ENCODE results near the gene TMEM263. TPM values are rescaled to one million over a fixed set of nuclear protein-coding genes. Genes with fewer than 3 reads are reported as not detected.

Gene TMEM263
- total and polyA plus RNA-seq, 2 donors (not counting 3 experiments of a cell fraction or from before 2014, with no cell fraction given): 22.5 to 72.5 TPM

DNA sequence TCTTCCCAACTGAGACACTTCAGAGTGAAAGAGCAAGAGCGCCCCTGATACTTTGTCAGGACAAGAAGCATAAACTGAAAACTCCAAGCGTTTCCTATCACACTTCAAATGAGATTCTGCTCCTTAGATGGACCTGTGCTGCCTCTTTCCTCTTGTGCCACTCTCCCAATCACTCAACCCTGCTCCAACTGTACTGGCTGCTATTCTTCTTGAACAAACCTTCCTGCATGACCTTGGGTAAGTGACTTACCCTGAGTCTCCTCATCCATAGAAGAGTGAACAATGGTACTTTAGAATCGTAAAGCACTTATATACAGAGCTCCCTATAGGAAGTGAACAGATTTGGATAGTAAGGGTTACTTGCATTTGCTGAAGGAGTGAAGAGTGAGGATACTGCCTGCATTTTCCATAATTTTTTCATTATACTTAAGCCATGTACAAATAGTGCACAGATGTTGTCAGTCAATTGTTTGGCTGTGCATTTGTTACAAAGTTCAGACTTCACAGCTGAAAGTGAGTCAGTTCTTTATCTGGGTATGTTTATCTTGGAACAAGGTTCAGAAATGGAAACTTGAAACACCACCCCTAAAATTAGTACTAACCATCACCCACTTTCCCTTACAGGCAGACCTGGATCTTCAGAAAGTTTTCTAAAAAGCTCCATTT lies 20.4 kb downstream of the TMEM263 start:
- ChIA-PET POLR2A (interaction anchor here (1.1 to 1.2 kb wide), 2 partner anchors 11 to 20 kb away, joined by 3 to 10 read pairs; partner anchors contain the start of genes MTERF2 and TMEM263), CTCF (interaction anchor here (3.1 kb wide), 1 partner anchor 20 kb away, joined by 10 read pairs; the partner anchor contains the start of gene TMEM263)
- no peak for FAIRE-seq
- peak; percentile 82 for DNase-seq (ENCODE audit: low read depth, low spot score)
- intact Hi-C loops (cut with micrococcal nuclease) (no loop called here), dilution Hi-C loops (cut with MboI; ENCODE audit: extremely low pct_ligation_motif_present, low sequenced_read_pairs) (no loop called here)
- H4K20me1 ChIP-seq (replicated peaks; ENCODE audit: control insufficient read depth, extremely low read depth, insufficient read depth, low read length): peaks cover 8% of the 10 kb centered on the region
- H3K4me1 ChIP-seq (ENCODE audit: control insufficient read depth, extremely low read depth, insufficient read depth, low read length): peaks cover 24% of the 10 kb centered on the region
- peaks cover 2 to 11% of the 10 kb centered on the region in 2 experiments for H3K36me3 ChIP-seq (ENCODE audit: control insufficient read depth in 2 of 2, extremely low read depth in 1 of 2, insufficient read depth in 2 of 2, low read length in 2 of 2)
- peaks cover 1% of the 10 kb centered on the region for H3K79me2 ChIP-seq (ENCODE audit: control insufficient read depth, insufficient read depth, low read length)
- peak; percentile 36 for TF ChIP-seq POLR2A (IDR thresholded peaks at IDR 0.05; ENCODE audit: low read depth, low read length)
- no peak for TF ChIP-seq MAX (IDR thresholded peaks at IDR 0.05; ENCODE audit: insufficient read depth, insufficient read length)
- TF ChIP-seq POLR2AphosphoS5 (IDR thresholded peaks at IDR 0.05; ENCODE audit: insufficient read depth, low read depth, low read length): peak; percentile 17
- TF ChIP-seq FOS (IDR thresholded peaks at IDR 0.05; ENCODE audit: borderline replicate concordance, insufficient read depth, low read length): peak; percentile 54
- peak; percentile 32 for TF ChIP-seq JUN (IDR thresholded peaks at IDR 0.05; ENCODE audit: borderline replicate concordance, insufficient read depth, insufficient read length, low read depth)
- TF ChIP-seq GATA2 (IDR thresholded peaks at IDR 0.05; ENCODE audit: insufficient read depth, insufficient read length, low read depth, low read length): no peak
- BruUV-seq (replicated peaks): no TSS peak
- H3K9me1 ChIP-seq (replicated peaks; ENCODE audit: control insufficient read depth, extremely low read depth, insufficient read depth, low read length): no peaks in the 10 kb centered on the region
- H3K9ac ChIP-seq (replicated peaks; ENCODE audit: extremely low read depth, insufficient read depth, low read length): no peak overlapping the region
- no peaks in the 10 kb centered on the region for H3K27me3 ChIP-seq (ENCODE audit: control insufficient read depth in 2 of 2, insufficient read depth in 2 of 2, low read length in 2 of 2)
- no peak overlapping the region for H3K4me2 ChIP-seq (ENCODE audit: insufficient read depth, low read length)
- peak overlapping the region; percentile 4 for H3K27ac ChIP-seq (ENCODE audit: insufficient read depth, low read depth, low read length)
- H3K4me3 ChIP-seq (replicated peaks in 1 of 3; ENCODE audit: insufficient read depth in 1 of 3, low read depth in 1 of 3, low read length in 3 of 3): no peak overlapping the region
- no peak overlapping the region for H2AFZ ChIP-seq (ENCODE audit: low read depth, low read length)
- H3K9me3 ChIP-seq (replicated peaks; ENCODE audit: control insufficient read depth, insufficient read depth, low read length): no peaks in the 10 kb centered on the region

DNA sequence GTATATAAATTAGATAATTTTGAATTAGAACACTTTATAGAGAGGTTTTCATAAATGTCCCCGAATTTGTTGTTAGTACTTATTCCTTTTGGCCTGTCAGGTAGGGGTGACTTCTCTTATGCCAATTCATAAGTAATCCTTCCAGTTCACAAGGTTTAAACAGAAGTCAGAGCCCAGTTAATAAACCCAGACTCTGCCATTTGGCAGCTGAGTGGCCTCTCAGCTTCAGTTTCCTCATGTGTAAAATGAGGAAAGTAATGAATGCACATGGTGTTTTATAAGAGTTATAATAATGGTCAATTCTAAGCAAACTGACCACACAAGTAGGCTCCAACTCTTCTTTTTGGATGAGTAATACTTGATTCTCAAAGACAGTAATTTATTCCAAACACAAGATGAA lies 21.0 kb downstream of the TMEM263 start:
- ChIA-PET CTCF (interaction anchor here (3.1 kb wide), 1 partner anchor 20 kb away, joined by 10 read pairs; the partner anchor contains the start of gene TMEM263), POLR2A (interaction anchor here (1.1 to 1.2 kb wide), 2 partner anchors 10 to 21 kb away, joined by 3 to 10 read pairs; partner anchors contain the start of genes MTERF2 and TMEM263)
- Histone ChIP-seq H3K9ac (replicated peaks; ENCODE audit: extremely low read depth, insufficient read depth, low read length) (no peak overlapping the region), H3K9me3 (replicated peaks; ENCODE audit: control insufficient read depth, insufficient read depth, low read length) (no peaks in the 10 kb centered on the region), H4K20me1 (replicated peaks; ENCODE audit: control insufficient read depth, extremely low read depth, insufficient read depth, low read length) (peaks cover 8% of the 10 kb centered on the region), H3K4me3 (replicated peaks in 1 of 3; ENCODE audit: insufficient read depth in 1 of 3, low read depth in 1 of 3, low read length in 3 of 3) (no peak overlapping the region), H3K36me3 (ENCODE audit: control insufficient read depth in 2 of 2, extremely low read depth in 1 of 2, insufficient read depth in 2 of 2, low read length in 2 of 2) (peaks cover 0 to 11% of the 10 kb centered on the region in 2 experiments), H3K27ac (ENCODE audit: insufficient read depth, low read depth, low read length) (peak overlapping the region; percentile 4), H3K79me2 (ENCODE audit: control insufficient read depth, insufficient read depth, low read length) (peaks cover 1% of the 10 kb centered on the region), H3K4me2 (ENCODE audit: insufficient read depth, low read length) (no peak overlapping the region), H3K4me1 (ENCODE audit: control insufficient read depth, extremely low read depth, insufficient read depth, low read length) (peaks cover 24% of the 10 kb centered on the region), H2AFZ (ENCODE audit: low read depth, low read length) (no peak overlapping the region), H3K27me3 (ENCODE audit: control insufficient read depth in 2 of 2, insufficient read depth in 2 of 2, low read length in 2 of 2) (no peaks in the 10 kb centered on the region), H3K9me1 (replicated peaks; ENCODE audit: control insufficient read depth, extremely low read depth, insufficient read depth, low read length) (no peaks in the 10 kb centered on the region)
- dilution Hi-C loops (cut with MboI; ENCODE audit: extremely low pct_ligation_motif_present, low sequenced_read_pairs): no loop called here
- BruUV-seq (replicated peaks): no TSS peak
- DNase-seq (ENCODE audit: low read depth, low spot score) (no peak), FAIRE-seq (no peak)
- no peak for TF ChIP-seq FOS (IDR thresholded peaks at IDR 0.05; ENCODE audit: borderline replicate concordance, insufficient read depth, low read length)
- TF ChIP-seq, protein P1, sequence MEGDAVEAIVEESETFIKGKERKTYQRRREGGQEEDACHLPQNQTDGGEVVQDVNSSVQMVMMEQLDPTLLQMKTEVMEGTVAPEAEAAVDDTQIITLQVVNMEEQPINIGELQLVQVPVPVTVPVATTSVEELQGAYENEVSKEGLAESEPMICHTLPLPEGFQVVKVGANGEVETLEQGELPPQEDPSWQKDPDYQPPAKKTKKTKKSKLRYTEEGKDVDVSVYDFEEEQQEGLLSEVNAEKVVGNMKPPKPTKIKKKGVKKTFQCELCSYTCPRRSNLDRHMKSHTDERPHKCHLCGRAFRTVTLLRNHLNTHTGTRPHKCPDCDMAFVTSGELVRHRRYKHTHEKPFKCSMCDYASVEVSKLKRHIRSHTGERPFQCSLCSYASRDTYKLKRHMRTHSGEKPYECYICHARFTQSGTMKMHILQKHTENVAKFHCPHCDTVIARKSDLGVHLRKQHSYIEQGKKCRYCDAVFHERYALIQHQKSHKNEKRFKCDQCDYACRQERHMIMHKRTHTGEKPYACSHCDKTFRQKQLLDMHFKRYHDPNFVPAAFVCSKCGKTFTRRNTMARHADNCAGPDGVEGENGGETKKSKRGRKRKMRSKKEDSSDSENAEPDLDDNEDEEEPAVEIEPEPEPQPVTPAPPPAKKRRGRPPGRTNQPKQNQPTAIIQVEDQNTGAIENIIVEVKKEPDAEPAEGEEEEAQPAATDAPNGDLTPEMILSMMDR (IDR thresholded peaks at IDR 0.05; ENCODE audit: extremely low read depth in 1 of 2, insufficient read depth in 1 of 2, low read depth in 1 of 2, low read length in 2 of 2): no peak
- TF ChIP-seq MAX (IDR thresholded peaks at IDR 0.05; ENCODE audit: insufficient read depth, insufficient read length): no peak
- TF ChIP-seq JUN (IDR thresholded peaks at IDR 0.05; ENCODE audit: borderline replicate concordance, insufficient read depth, insufficient read length, low read depth): no peak
- no peak for TF ChIP-seq EZH2 (IDR thresholded peaks at IDR 0.05; ENCODE audit: borderline replicate concordance, low read depth, low read length, severe bottlenecking)
- no peak for TF ChIP-seq GATA2 (IDR thresholded peaks at IDR 0.05; ENCODE audit: insufficient read depth, insufficient read length, low read depth, low read length)
- no peak for TF ChIP-seq POLR2AphosphoS5 (IDR thresholded peaks at IDR 0.05; ENCODE audit: insufficient read depth, low read depth, low read length)
- TF ChIP-seq MYC (IDR thresholded peaks at IDR 0.05; ENCODE audit: low read depth, low read length): no peak
- no peak for TF ChIP-seq POLR2A (IDR thresholded peaks at IDR 0.05; ENCODE audit: low read depth, low read length)
- intact Hi-C loops (cut with micrococcal nuclease): no loop called here
